ENCODE measurements around the gene DNASE1L2.

Gene DNASE1L2

DNA sequence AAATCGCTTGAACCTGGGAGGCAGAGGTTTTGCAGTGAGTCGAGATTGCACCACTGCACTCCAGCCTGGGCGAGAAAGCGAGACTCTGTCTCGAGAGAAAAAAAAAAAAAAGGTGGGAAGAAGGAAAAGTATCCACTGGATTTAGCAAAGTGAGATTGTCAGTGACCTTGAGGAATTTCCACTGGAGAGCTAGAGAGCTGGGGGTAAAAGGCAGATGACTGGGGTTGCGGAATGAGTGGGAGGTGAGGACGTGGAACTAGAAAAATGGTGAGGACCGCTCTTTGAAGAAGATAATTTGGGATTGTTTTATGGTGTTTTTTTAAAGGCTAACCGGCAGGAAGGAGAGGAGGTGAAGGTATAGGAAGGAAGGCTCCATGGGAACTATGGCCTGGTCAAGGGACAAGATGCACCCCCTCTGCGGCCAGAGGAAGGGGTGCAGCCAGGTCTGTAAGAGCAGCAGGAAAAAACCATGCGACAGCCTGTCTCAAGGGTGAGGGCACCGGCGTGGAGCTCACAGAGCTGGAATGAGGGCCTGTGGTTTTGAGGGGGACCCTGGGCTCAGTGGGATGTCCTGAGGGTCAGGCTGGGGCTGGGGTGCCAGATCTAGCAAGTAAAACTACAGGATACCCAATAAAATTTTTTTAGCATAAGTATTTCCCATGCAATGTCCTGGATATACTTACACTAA, 31.7 kb upstream of the DNASE1L2 start:
- DNase-seq (ENCODE audit: low read depth): no peak

GRCh38 chr16:2205104-2205966, 30.9 kb upstream of the DNASE1L2 start, which contains the start of gene MLST8:
MLST8 (plus strand) TSS chr16:2205454; CDS start chr16:2206086, 632 bp downstream.
- peak; percentile 87 for DNase-seq (ENCODE audit: low read depth)

- DNase-seq (ENCODE audit: low read depth): no peak
Measured at GRCh38 chr16:2205967-2206313, 30.3 kb upstream of the DNASE1L2 start.

DNA sequence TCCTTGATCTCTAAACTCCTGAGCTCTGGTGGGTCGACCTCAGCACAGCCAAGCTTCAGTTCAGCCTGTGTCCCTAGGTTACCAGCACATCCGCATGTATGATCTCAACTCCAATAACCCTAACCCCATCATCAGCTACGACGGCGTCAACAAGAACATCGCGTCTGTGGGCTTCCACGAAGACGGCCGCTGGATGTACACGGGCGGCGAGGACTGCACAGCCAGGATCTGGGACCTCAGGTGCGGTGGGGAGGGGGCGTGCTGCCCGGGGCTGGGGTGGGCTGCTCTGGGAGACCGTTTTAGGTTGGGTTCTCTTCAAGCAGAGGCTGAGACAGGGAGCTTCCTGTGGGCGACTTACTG, 29.8 kb upstream of the DNASE1L2 start:
- no peak for DNase-seq (ENCODE audit: low read depth)

- no peak for DNase-seq (ENCODE audit: low read depth)
Measured at GRCh38 chr16:2206780-2207433, 29.3 kb upstream of the DNASE1L2 start.

GRCh38 chr16:2207872-2208271, 28.4 kb upstream of the DNASE1L2 start:
- no peak for DNase-seq (ENCODE audit: low read depth)

DNA sequence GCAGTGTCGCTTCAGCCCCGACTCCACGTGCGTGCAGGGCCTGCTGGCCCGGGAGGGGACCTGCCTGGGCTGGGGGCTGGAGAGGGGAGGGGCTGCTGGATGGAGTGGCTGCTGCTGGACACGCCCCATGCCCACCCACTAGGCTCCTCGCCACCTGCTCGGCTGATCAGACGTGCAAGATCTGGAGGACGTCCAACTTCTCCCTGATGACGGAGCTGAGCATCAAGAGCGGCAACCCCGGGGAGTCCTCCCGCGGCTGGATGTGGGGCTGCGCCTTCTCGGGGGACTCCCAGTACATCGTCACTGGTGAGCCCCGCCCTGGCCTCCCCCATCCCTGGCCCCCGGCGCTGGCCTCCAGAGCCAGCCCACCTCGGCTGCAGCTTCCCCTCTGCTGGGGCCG, 27.9 kb upstream of the DNASE1L2 start:
- DNase-seq (ENCODE audit: low read depth): no peak

- no peak for DNase-seq (ENCODE audit: low read depth)
Measured at GRCh38 chr16:2208772-2209171, 27.5 kb upstream of the DNASE1L2 start.

GRCh38 chr16:2209258-2210008, 26.8 kb upstream of the DNASE1L2 start:
- DNase-seq (ENCODE audit: low read depth): no peak

DNA sequence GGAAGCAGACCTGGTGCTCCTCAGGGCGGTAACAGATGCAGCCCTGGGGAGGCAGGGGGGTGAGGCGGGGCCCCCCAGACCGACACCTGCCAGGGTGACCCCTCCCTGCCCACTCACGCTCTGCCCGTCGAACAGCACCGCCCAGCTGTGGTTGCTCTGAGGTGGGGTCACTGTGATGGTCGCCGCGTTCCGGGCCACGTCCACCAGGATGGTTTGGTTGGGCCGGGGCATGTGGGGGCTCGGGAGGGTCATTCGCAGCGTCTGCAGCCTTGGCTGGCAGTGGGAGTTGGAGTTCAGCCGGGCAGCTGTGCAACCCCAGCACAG, 26.3 kb upstream of the DNASE1L2 start:
- DNase-seq (ENCODE audit: low read depth): no peak

GRCh38 chr16:2210386-2211365, 25.6 kb upstream of the DNASE1L2 start, which contains the start of gene BRICD5:
BRICD5 (minus strand) TSS chr16:2210863; CDS start chr16:2210833, 30 bp downstream.
- DNase-seq (ENCODE audit: low read depth): no peak

DNA sequence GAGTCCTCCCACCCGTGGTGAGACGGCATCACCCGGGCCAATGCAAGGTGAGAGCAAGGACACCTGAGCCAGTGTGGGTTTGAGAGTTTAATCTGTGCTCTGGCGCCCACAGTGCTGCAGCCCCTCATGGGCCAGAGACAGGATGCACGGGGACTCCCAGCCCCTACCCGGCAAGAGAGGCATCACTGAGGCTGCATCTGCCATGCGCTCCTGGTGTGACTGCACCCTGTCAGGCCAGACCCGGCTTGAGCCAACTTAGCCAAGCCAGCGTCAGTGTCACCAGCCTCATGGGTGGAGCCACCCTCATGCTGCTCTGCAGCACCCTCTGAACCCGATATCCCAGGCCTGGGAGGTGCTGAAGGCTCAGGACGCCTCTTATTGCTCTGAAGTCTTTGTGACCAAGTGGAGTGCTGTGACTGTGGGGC, 24.3 kb upstream of the DNASE1L2 start:
- no peak for DNase-seq (ENCODE audit: low read depth)

DNA sequence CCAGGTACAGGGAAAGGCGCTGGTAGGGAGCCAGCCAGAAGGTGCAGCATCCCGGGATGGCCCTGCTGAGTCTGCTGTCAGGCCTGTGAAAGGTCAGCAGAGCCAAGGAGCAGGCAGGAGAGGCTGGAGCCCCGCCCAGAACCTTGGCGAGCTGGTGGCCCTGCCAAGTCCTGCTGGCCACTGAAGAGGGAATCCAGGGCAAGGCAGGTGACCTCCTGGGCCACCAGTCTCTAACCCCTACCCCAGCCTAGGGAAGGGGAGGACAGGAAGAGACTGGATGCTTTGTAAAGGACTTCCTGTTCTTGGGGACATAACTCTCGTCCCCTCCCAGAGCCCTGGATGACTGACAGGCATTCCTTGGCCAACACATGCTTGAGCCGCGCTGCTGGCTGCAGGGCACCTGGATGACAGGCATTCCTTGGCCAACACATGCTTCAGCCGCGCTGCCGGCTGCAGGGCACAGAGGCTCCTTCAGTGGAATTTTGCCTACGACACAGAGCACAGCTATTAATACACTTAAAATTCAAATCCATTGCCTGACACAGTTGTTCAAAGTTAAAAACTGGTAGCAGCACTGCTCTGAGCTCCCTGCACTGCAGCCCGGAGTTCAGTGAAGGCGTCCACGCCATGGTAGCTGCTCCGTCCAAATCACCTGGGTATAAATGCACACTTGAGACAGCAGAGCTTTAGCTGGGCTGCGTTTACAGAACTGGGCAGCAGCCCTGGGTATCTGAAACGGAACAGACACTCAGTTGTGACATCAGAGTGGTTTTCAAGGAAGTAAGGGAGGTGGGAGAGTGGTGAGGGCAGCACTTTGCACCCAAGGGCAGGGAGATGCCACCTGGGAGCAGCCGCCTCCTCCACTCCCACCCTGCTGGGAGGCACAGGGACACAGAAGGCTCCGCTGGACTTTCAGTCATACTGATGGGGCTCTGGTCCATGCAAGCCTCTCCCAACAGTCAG, 23.6 kb upstream of the DNASE1L2 start:
- no peak for DNase-seq (ENCODE audit: low read depth)

DNA sequence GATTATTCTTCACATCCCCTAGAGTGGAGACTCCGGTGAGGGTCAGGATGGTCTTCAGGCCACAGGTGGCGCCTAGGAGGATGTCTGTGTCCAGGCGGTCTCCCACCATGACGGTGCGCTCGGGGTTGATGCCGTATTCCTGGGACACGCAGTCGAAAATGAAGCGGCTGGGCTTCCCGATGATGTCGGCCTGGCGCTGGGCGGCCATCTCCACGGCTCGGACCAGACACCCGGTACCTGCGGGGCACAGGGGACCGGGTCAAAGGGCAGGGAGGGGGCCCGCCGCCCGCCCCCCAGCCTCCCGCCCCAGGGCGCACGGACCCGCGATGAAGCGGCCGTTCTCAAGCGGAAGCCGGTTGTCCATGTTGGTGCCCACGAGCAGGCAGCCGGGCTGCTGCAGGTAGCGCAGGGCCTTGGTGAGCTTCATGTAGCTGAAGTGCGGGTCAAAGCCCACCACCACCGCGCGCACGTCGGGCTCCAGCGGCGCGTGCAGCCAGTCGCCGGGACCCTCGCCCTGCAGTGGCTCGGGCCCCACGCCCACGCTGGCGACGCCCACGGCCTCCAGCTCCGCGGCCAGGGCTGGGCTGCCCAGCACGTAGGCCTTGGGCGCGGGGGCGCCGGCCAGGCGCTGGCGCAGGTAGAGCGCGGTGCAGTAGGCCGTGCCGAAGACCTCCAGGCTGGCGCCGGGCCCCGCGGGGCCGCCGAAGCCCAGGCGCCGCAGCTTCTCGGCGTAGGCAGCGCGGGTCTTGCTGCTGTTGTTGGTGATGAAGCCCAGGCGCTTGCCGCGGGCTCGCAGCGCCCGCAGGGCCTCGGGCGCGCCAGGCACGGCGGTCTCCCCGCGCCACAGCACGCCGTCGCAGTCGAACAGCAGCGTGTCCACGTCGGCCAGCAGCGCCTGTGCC, 22.2 kb upstream of the DNASE1L2 start:
- DNase-seq (ENCODE audit: low read depth): no peak

- DNase-seq (ENCODE audit: low read depth): no peak
Measured at GRCh38 chr16:2214719-2214968, 21.6 kb upstream of the DNASE1L2 start, which contains the start of gene PGP. PGP (minus strand) TSS chr16:2214840; CDS start chr16:2214777, 63 bp downstream.

GRCh38 chr16:2216330-2216729, 19.9 kb upstream of the DNASE1L2 start:
- no peak for DNase-seq (ENCODE audit: low read depth)

DNA sequence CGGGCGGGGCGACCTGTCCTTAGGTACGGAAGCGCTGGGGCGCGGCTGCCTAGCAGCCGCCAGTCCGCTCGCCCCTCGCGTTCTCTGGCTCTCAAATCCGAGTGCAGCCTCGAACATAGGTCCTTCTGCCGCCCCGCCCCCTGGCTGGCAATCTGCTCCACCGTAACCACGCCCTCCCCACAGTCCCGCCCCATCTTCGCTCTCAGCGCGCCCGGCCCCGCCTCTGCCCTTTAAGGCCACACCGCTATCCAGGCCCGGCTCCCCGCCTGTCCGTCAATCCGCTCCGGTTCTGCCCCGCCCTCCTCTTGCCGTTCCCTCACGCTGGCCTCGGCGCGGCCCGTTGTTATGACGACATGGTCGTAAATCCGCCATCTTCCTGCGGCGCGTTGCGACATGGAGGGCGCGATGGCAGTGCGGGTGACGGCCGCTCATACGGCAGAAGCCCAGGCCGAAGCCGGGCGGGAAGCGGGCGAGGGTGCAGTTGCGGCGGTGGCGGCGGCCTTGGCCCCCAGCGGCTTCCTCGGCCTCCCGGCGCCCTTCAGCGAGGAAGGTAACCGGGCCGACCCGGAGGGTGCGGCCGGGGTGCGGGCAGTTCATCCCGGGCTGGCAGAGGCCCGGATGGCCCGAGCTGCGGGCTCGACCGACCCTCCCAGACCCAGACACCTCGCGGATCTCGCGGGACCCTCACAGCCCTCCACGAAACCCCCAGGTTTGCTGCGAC, 12.9 kb upstream of the DNASE1L2 start, which contains the start of gene E4F1:
E4F1 (plus strand) TSS at position 371 of the 721 bp plus-strand sequence; CDS start at position 394, 23 bp downstream.
- peak; percentile 99 for DNase-seq (ENCODE audit: low read depth)

DNA sequence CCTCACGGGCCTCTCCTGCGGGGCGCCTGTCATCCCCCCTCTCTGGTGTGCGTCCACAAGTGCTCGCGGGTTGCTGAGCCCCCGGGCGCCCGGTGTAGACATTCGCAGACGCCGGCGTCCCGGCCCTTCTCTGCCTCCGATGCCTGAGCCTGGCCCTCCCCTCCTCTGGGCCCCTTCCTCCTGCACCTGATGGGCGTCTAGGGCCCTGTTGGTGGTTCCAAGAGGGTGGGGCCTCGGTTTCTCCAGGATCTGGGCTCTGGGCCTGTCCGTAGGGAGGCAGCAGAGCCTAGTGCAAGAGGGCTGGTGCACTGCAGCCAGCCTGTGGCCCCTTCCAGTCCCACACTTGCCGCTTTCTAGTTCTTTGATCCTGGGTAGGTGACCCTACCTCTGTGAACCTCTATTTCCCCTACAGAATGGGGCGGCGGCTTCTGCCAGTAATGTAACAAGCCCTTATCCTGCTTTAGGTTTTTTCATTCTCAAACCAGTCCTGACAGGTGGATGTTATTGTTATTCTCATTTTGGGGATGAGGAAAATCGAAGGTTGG, 12.2 kb upstream of the DNASE1L2 start:
- no peak for DNase-seq (ENCODE audit: low read depth)
